IMR-90 (cell line): ENCODE measurements around the gene ZNF200. TPM values are rescaled to one million over a fixed set of nuclear protein-coding genes. Genes with fewer than 3 reads are reported as not detected.

Experiments used
- ATAC-seq: fragments of 200-7000 bp; cut with Tn5 transposase; 2 replicates; pipeline ENCODE4 v1.9.1; 2020; ENCODE audit warnings: low read depth, mild to moderate bottlenecking, moderate library complexity
- BruUV-seq: library from RNA; stranded (reverse); fragments of 400-500 nt; replicated peaks from 2 replicates; lab custom pipeline; 2021; lab: Mats Ljungman, UMichigan
- CTCF ChIA-PET: fragments of 300-600 bp; formaldehyde crosslinking; extraction: SDS; loops from one replicate; lab custom pipeline; 2021; ENCODE audit warnings: antibody characterized with exemption; lab: Yijun Ruan, JAX
- POLR2A ChIA-PET: fragments of 300-600 bp; sonication (Branson Sonifier 250); formaldehyde crosslinking; loops from one replicate; lab custom pipeline; 2022; ENCODE audit warnings: antibody characterized with exemption; ENCODE audit not compliant: unreplicated experiment; lab: Charles Lee
- DNase-seq: peaks from one replicate; pipeline ENCODE4 v3.0.0; 2013
- H2AFZ ChIP-seq: replicated peaks from 2 replicates; pipeline ENCODE3; 2013; ENCODE audit warnings: low read length, mild to moderate bottlenecking; ENCODE audit not compliant: poor library complexity
- H2AK5ac ChIP-seq: 2 replicates; pipeline ENCODE4 v1.6.1; 2013; ENCODE audit warnings: low read depth, low read length, inconsistent platforms
- H2AK9ac ChIP-seq: replicated peaks from 2 replicates; pipeline ENCODE3; 2013; ENCODE audit warnings: mild to moderate bottlenecking, low read depth, low read length, moderate library complexity; ENCODE audit not compliant: poor library complexity
- H2BK120ac ChIP-seq: 2 replicates; pipeline ENCODE4 v1.6.1; 2013; ENCODE audit warnings: low read depth, low read length, inconsistent platforms
- H2BK15ac ChIP-seq: 3 replicates; pipeline ENCODE4 v1.6.1; 2013; ENCODE audit warnings: low read depth, low read length, inconsistent platforms
- H2BK20ac ChIP-seq: 2 replicates; pipeline ENCODE4 v1.6.1; 2013; ENCODE audit warnings: low read depth, mild to moderate bottlenecking, inconsistent platforms, low read length, moderate library complexity
- H2BK5ac ChIP-seq: 2 replicates; pipeline ENCODE4 v1.6.1; 2013; ENCODE audit warnings: mild to moderate bottlenecking, low read depth, low read length, inconsistent platforms; ENCODE audit not compliant: poor library complexity, severe bottlenecking
- H3K14ac ChIP-seq: replicated peaks from 2 replicates; pipeline ENCODE4 v1.6.1; 2013; ENCODE audit warnings: low read depth, low read length, inconsistent platforms
- H3K18ac ChIP-seq: 2 replicates; pipeline ENCODE4 v1.6.1; 2013; ENCODE audit warnings: low read depth, low read length, control low read depth
- H3K23ac ChIP-seq: 2 replicates; pipeline ENCODE4 v1.6.1; 2013; ENCODE audit warnings: low read depth, low read length, inconsistent platforms
- H3K27ac ChIP-seq: 2 replicates; pipeline ENCODE4 v1.5.1; 2013; ENCODE audit warnings: mild to moderate bottlenecking, control low read depth, low read length; ENCODE audit not compliant: insufficient read depth
- H3K27me3 ChIP-seq: 2 replicates; pipeline ENCODE4 v1.6.1; 2013; ENCODE audit warnings: low read length; ENCODE audit not compliant: control insufficient read depth, insufficient read depth
- H3K36me3 ChIP-seq: 2 replicates; pipeline ENCODE4 v1.6.1; 2013; ENCODE audit warnings: low read length, mixed read lengths; ENCODE audit not compliant: control insufficient read depth, insufficient read depth
- H3K4ac ChIP-seq: 2 replicates; pipeline ENCODE4 v1.6.1; 2013; ENCODE audit warnings: low read depth, low read length, inconsistent platforms
- H3K4me1 ChIP-seq: 2 replicates; pipeline ENCODE4 v1.6.1; 2013; ENCODE audit warnings: low read length, mixed read lengths; ENCODE audit not compliant: control insufficient read depth, insufficient read depth
- H3K4me2 ChIP-seq: 2 replicates; pipeline ENCODE4 v1.6.1; 2013; ENCODE audit warnings: low read depth, mild to moderate bottlenecking, control low read depth, low read length, moderate library complexity
- H3K4me3 ChIP-seq: 2 replicates; pipeline ENCODE4 v1.5.1; 2013; ENCODE audit warnings: low read depth, mild to moderate bottlenecking, control low read depth, low read length, moderate library complexity; ENCODE audit not compliant: insufficient read depth
- H3K56ac ChIP-seq: 2 replicates; pipeline ENCODE4 v1.6.1; 2013; ENCODE audit warnings: low read length, inconsistent platforms; ENCODE audit not compliant: insufficient read depth; ENCODE audit errors: extremely low read depth
- H3K79me1 ChIP-seq, 2 experiments: 2 replicates each; pipeline ENCODE4 v1.6.1; 2013; ENCODE audit warnings: low read length in 2 of 2, inconsistent platforms in 1 of 2, low read depth in 1 of 2
- H3K9ac ChIP-seq: 2 replicates; pipeline ENCODE4 v1.6.1; 2013; ENCODE audit warnings: low read depth, low read length, control low read depth
- H3K9me1 ChIP-seq: 2 replicates; pipeline ENCODE4 v1.6.1; 2013; ENCODE audit warnings: low read length, inconsistent platforms; ENCODE audit not compliant: insufficient read depth
- H3K9me3 ChIP-seq: 2 replicates; pipeline ENCODE4 v1.6.1; 2013; ENCODE audit warnings: low read length; ENCODE audit not compliant: control insufficient read depth, insufficient read depth
- H4K20me1 ChIP-seq: 2 replicates; pipeline ENCODE4 v1.6.1; 2013; ENCODE audit warnings: low read length, inconsistent platforms; ENCODE audit not compliant: insufficient read depth
- H4K5ac ChIP-seq: 2 replicates; pipeline ENCODE4 v1.6.1; 2013; ENCODE audit warnings: mild to moderate bottlenecking, low read depth, low read length, control low read depth
- H4K8ac ChIP-seq, 2 experiments: 2 replicates each; pipeline ENCODE4 v1.6.1; 2013; ENCODE audit warnings: low read depth in 2 of 2, low read length in 2 of 2, control low read depth in 1 of 2, inconsistent platforms in 1 of 2
- H4K91ac ChIP-seq: 2 replicates; pipeline ENCODE4 v1.6.1; 2013; ENCODE audit warnings: low read depth, low read length, inconsistent platforms; ENCODE audit not compliant: insufficient read depth
- BHLHE40 ChIP-seq: fragments of 150-350 bp; IDR thresholded peaks from 2 replicates; pipeline ENCODE4 v1.6.1; 2016; ENCODE audit warnings: mild to moderate bottlenecking, low read depth, low read length
- CEBPB ChIP-seq: IDR thresholded peaks from 2 replicates; pipeline ENCODE4 v1.6.1; 2012; ENCODE audit warnings: low read depth, low read length, improper control_type of control experiment
- CHD1 ChIP-seq: IDR thresholded peaks from 2 replicates; pipeline ENCODE4 v1.6.1; 2012; ENCODE audit warnings: low read depth, low read length, improper control_type of control experiment
- CTCF ChIP-seq: conservative IDR thresholded peaks from 2 replicates; pipeline ENCODE4 v1.5.1; 2012; ENCODE audit warnings: mild to moderate bottlenecking, low read depth, low read length, improper control_type of control experiment
- FOS ChIP-seq: fragments of 150-350 bp; IDR thresholded peaks from 2 replicates; pipeline ENCODE4 v1.6.1; 2016; ENCODE audit warnings: low read depth, low read length
- MAFK ChIP-seq: IDR thresholded peaks from 2 replicates; pipeline ENCODE4 v1.6.1; 2012; ENCODE audit warnings: low read depth, low read length, improper control_type of control experiment
- MAZ ChIP-seq: IDR thresholded peaks from 2 replicates; pipeline ENCODE4 v1.6.1; 2012; ENCODE audit warnings: low read depth, mild to moderate bottlenecking, low read length, improper control_type of control experiment, moderate library complexity, borderline replicate concordance
- POLR2A ChIP-seq: IDR thresholded peaks from 2 replicates; pipeline ENCODE4 v1.6.1; 2012; ENCODE audit warnings: mild to moderate bottlenecking, low read depth, low read length
- RAD21 ChIP-seq: IDR thresholded peaks from 2 replicates; pipeline ENCODE4 v1.6.1; 2012; ENCODE audit warnings: low read length, improper control_type of control experiment
- RCOR1 ChIP-seq: IDR thresholded peaks from 2 replicates; pipeline ENCODE4 v1.6.1; 2012; ENCODE audit warnings: mild to moderate bottlenecking, low read length, improper control_type of control experiment; ENCODE audit not compliant: insufficient replicate concordance
- RFX5 ChIP-seq: IDR thresholded peaks from 2 replicates; pipeline ENCODE4 v1.8.0; 2012; ENCODE audit warnings: low read depth, mild to moderate bottlenecking, low read length, moderate library complexity
- SMC3 ChIP-seq: fragments of 150-350 bp; IDR thresholded peaks from 2 replicates; pipeline ENCODE4 v1.6.1; 2016; ENCODE audit warnings: low read depth, mild to moderate bottlenecking, antibody characterized with exemption, low read length, moderate library complexity
- USF2 ChIP-seq: fragments of 150-350 bp; IDR thresholded peaks from 2 replicates; pipeline ENCODE4 v1.6.1; 2017; ENCODE audit warnings: mild to moderate bottlenecking, antibody characterized with exemption, low read length, low read depth
- WGBS, 2 experiments: methylation state at CpG; one replicate each; pipeline versions ENCODE4 v1.1.5 to v1.1.7; 2013; ENCODE audit warnings: missing lambda C conversion rate in 2 of 2; ENCODE audit not compliant: insufficient read length in 1 of 2; ENCODE audit errors: extremely low coverage in 2 of 2; 5-methylcytosine and 5-hydroxymethylcytosine counted together
- dilution Hi-C: fragments of 300-500 bp; cut with HindIII; formaldehyde crosslinking; loops from one replicate; pipeline ENCODE4 v1.14.3; 2018; ENCODE audit warnings: low sequenced_read_pairs; ENCODE audit not compliant: unreplicated experiment
- in situ Hi-C: fragments of 300-500 bp; cut with MboI; formaldehyde crosslinking; loops from 3 replicates; pipeline ENCODE4 v1.14.3; 2019; ENCODE audit warnings: low sequenced_read_pairs, inconsistent platforms, mixed read lengths
- intact Hi-C: fragments of 100-400 bp; cut with micrococcal nuclease; formaldehyde crosslinking; loops from 2 replicates; pipeline ENCODE4 v1.10.0; 2022
- polyA plus RNA-seq, 3 experiments: library from polyadenylated mRNA; depleted of rRNA; stranded (reverse); fragments of >200 nt; gene quantifications; 2 replicates each; pipeline ENCODE4 v1.2.3, GENCODE V29; 2012; ENCODE audit warnings: low replicate concordance in 1 of 3
- total RNA-seq: library from RNA; depleted of rRNA; stranded (reverse); fragments of >200 nt; gene quantifications from 2 replicates; pipeline ENCODE4 v1.2.3, GENCODE V29; 2012

Gene ZNF200
- total and polyA plus RNA-seq, 2 of the 4 experiments (the other 2 are of a cell fraction): 3.7 to 7.5 TPM

- no peaks in the 10 kb centered on the region for H3K79me1 ChIP-seq
- no peak for TF ChIP-seq BHLHE40
- TF ChIP-seq USF2: no peak
- no peak for TF ChIP-seq RAD21
- TF ChIP-seq MAZ: no peak
- TF ChIP-seq FOS: no peak
- no peak for TF ChIP-seq POLR2A
- TF ChIP-seq CTCF: no peak
- TF ChIP-seq CHD1: no peak
- TF ChIP-seq RCOR1: no peak
- no peak for TF ChIP-seq CEBPB
- TF ChIP-seq MAFK: no peak
- TF ChIP-seq SMC3: no peak
- TF ChIP-seq RFX5: no peak
- no peak overlapping the region for H3K56ac ChIP-seq
- H2AK5ac ChIP-seq: no peak overlapping the region
- DNase-seq: no peak
- H2BK120ac ChIP-seq: no peak overlapping the region
- H2BK5ac ChIP-seq: no peak overlapping the region
- peaks cover 5% of the 10 kb centered on the region for H3K9me3 ChIP-seq
- H3K18ac ChIP-seq: no peak overlapping the region
- intact Hi-C loops (no loop called here), in situ Hi-C loops (no loop called here), dilution Hi-C loops (no loop called here)
- no peak overlapping the region for H4K8ac ChIP-seq
- no peak overlapping the region for H3K4me3 ChIP-seq
- no peak overlapping the region for H2AK9ac ChIP-seq
- POLR2A ChIA-PET: no interaction called here
- H2BK15ac ChIP-seq: no peak overlapping the region
- no peak overlapping the region for H3K4me2 ChIP-seq
- no peak overlapping the region for H2AFZ ChIP-seq
- no CpG with 5 or more reads among the region's 3 CpGs for WGBS, 2 experiments
- no peaks in the 10 kb centered on the region for H3K27me3 ChIP-seq
- H3K4me1 ChIP-seq: no peaks in the 10 kb centered on the region
- no peak overlapping the region for H3K14ac ChIP-seq
- CTCF ChIA-PET: no interaction called here
- H3K27ac ChIP-seq: no peak overlapping the region
- no peak for ATAC-seq
- H2BK20ac ChIP-seq: no peak overlapping the region
- no peak overlapping the region for H3K4ac ChIP-seq
- no peak overlapping the region for H4K5ac ChIP-seq
- no peak overlapping the region for H3K9ac ChIP-seq
- H3K23ac ChIP-seq: no peak overlapping the region
- no peaks in the 10 kb centered on the region for H3K36me3 ChIP-seq
- H4K91ac ChIP-seq: no peak overlapping the region
- BruUV-seq: no TSS peak
- no peaks in the 10 kb centered on the region for H4K20me1 ChIP-seq
- H3K9me1 ChIP-seq: no peaks in the 10 kb centered on the region
These were observed 18.7 kb downstream of the ZNF200 start for GRCh38 chr16:3216263-3216640.
